Measurements from ENCODE around the gene HLA-DQA2. TPM values are rescaled to one million over a fixed set of nuclear protein-coding genes. Genes with fewer than 3 reads are reported as not detected.

HLA-DQA2 gene
- total and polyA plus RNA-seq, 2 of the 13 experiments (the other 11 are each of a cell fraction or from before 2014, with no cell fraction given): not detected

- TF ChIP-seq, protein P1, sequence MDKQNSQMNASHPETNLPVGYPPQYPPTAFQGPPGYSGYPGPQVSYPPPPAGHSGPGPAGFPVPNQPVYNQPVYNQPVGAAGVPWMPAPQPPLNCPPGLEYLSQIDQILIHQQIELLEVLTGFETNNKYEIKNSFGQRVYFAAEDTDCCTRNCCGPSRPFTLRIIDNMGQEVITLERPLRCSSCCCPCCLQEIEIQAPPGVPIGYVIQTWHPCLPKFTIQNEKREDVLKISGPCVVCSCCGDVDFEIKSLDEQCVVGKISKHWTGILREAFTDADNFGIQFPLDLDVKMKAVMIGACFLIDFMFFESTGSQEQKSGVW (CRISPR knock-in tag; IDR thresholded peaks at IDR 0.05; ENCODE audit: borderline replicate concordance): no peak
- TF ChIP-seq ZSCAN25 (CRISPR knock-in tag; IDR thresholded peaks at IDR 0.05) (no peak), ZNF609 (CRISPR knock-in tag; IDR thresholded peaks at IDR 0.05; ENCODE audit: borderline replicate concordance) (no peak), RORA (CRISPR knock-in tag; IDR thresholded peaks at IDR 0.05) (no peak), ZNF567 (CRISPR knock-in tag; IDR thresholded peaks at IDR 0.05; ENCODE audit: borderline replicate concordance) (no peak), CTCF (CRISPR knock-in tag; IDR thresholded peaks at IDR 0.05) (peak; percentile 74), HOXA7 (CRISPR knock-in tag; IDR thresholded peaks at IDR 0.05) (no peak), SMC3 (IDR thresholded peaks at IDR 0.05; ENCODE audit: low read length) (peak; percentile 68; the same call in 1 of the 2 replicates), KLF9 (CRISPR knock-in tag; IDR thresholded peaks at IDR 0.05; ENCODE audit: low read depth) (no peak), ZNF720 (CRISPR knock-in tag; IDR thresholded peaks at IDR 0.05) (no peak), STAG1 (CRISPR knock-in tag; IDR thresholded peaks at IDR 0.05) (peak; percentile 78), KLF12 (CRISPR knock-in tag; IDR thresholded peaks at IDR 0.05; ENCODE audit: borderline replicate concordance) (no peak)
- TF ChIP-seq, protein P2, sequence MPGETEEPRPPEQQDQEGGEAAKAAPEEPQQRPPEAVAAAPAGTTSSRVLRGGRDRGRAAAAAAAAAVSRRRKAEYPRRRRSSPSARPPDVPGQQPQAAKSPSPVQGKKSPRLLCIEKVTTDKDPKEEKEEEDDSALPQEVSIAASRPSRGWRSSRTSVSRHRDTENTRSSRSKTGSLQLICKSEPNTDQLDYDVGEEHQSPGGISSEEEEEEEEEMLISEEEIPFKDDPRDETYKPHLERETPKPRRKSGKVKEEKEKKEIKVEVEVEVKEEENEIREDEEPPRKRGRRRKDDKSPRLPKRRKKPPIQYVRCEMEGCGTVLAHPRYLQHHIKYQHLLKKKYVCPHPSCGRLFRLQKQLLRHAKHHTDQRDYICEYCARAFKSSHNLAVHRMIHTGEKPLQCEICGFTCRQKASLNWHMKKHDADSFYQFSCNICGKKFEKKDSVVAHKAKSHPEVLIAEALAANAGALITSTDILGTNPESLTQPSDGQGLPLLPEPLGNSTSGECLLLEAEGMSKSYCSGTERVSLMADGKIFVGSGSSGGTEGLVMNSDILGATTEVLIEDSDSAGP (CRISPR knock-in tag; IDR thresholded peaks at IDR 0.05; ENCODE audit: borderline replicate concordance): no peak
Measured at GRCh38 chr6:32692019-32692418, 49.2 kb upstream of the HLA-DQA2 start (continued).

All from HepG2 (cell line).